Stomach (tissue), 9 donors: ENCODE measurements around the gene ARTN. TPM values are rescaled to one million over a fixed set of nuclear protein-coding genes. Genes with fewer than 3 reads are reported as not detected.

Experiments used
- DNase-seq, 2 donors: peaks; one replicate each; pipeline versions ENCODE4 v3.0.0 to v3.0.0-alpha.2; 2013 to 2019
- H3K27ac ChIP-seq, 5 donors: fragments of 200-600 bp in 4 of 5; sonication (generic) in 4 of 5; one replicate each; pipeline ENCODE4 v1.5.1; 2013 to 2019; ENCODE audit warnings: mild to moderate bottlenecking in 1 of 5, moderate library complexity in 1 of 5
- H3K27me3 ChIP-seq, 3 donors: fragments of 200-600 bp; sonication (generic); one replicate each; pipeline ENCODE4 v1.5.1; 2017 to 2019; ENCODE audit warnings: mixed run types in 1 of 3
- H3K36me3 ChIP-seq, 4 donors: fragments of 200-600 bp; sonication (generic); 1 replicate in 3 of 4; 2 replicates in 1 of 4; pipeline ENCODE4 v1.5.1; 2016 to 2019
- H3K4me1 ChIP-seq, 4 donors: fragments of 200-600 bp; sonication (generic); one replicate each; pipeline ENCODE4 v1.5.1; 2016 to 2019
- H3K4me3 ChIP-seq, 4 donors: fragments of 200-600 bp; sonication (generic) in 3 of 4; one replicate each; pipeline ENCODE4 v1.5.1; 2016 to 2019; ENCODE audit warnings: mild to moderate bottlenecking in 1 of 4
- H3K9me3 ChIP-seq, 4 donors: fragments of 200-600 bp; sonication (generic); one replicate each; pipeline ENCODE4 v1.5.1; 2016 to 2019
- CTCF ChIP-seq, 7 experiments: fragments of 450-650 bp in 4 of 7; fragments of 200-600 bp in 3 of 7; sonication (generic) in 3 of 7; IDR thresholded peaks; one replicate each; pipeline ENCODE4 v1.5.1; 2016 to 2019; ENCODE audit warnings: antibody characterized with exemption in 7 of 7, control low read depth in 2 of 7, mild to moderate bottlenecking in 1 of 7
- EP300 ChIP-seq: sonication (generic); formaldehyde crosslinking; IDR thresholded peaks from one replicate; pipeline ENCODE4 v1.6.1; 2017; ENCODE audit warnings: antibody characterized with exemption
- POLR2A ChIP-seq, 4 donors: fragments of 450-650 bp; IDR thresholded peaks; one replicate each; pipeline ENCODE4 v1.6.1; 2016; ENCODE audit warnings: antibody characterized with exemption in 4 of 4, control low read depth in 2 of 4, mild to moderate bottlenecking in 1 of 4, moderate library complexity in 1 of 4
- POLR2AphosphoS5 ChIP-seq, 3 donors: sonication (generic); formaldehyde crosslinking; IDR thresholded peaks; one replicate each; pipeline ENCODE4 v1.6.1; 2016; ENCODE audit warnings: antibody characterized with exemption in 3 of 3
- WGBS, 5 donors: extraction: QIAGEN DNeasy Blood & Tissue Kit in 3 of 5; methylation state at CpG; one replicate each; pipeline versions ENCODE4 v1.1.5 to v1.1.7; 2013 to 2018; 5-methylcytosine and 5-hydroxymethylcytosine counted together
- intact Hi-C: fragments of 100-400 bp; cut with DNase I; formaldehyde crosslinking; loops from one replicate; pipeline ENCODE4 v1.15.1; 2023; ENCODE audit warnings: low total_unique reads
- polyA plus RNA-seq, 3 donors: library from polyadenylated mRNA; stranded (reverse); fragments of 200-250 nt; gene quantifications; one replicate each; pipeline ENCODE4 v1.2.3, GENCODE V29; 2013
- total RNA-seq, 5 donors: library from RNA; depleted of rRNA; stranded (reverse); fragments of >200 nt; gene quantifications; one replicate each; pipeline versions ENCODE4 v1.1.0 to v1.2.3, GENCODE V29; 2014 to 2016
- donor health status: healthy with polysubstance abuse.
- donor health status: Bipolar disorder and iron deficiency.
- donor health status: healthy.

Gene ARTN
- total and polyA plus RNA-seq, 8 donors: 0.44 to 4.8 (median 2.6) TPM; not detected in 4

- TF ChIP-seq POLR2AphosphoS5 (IDR thresholded peaks at IDR 0.05) (no peak), POLR2A (IDR thresholded peaks at IDR 0.05) (no peak), EP300 (no peak), CTCF (IDR thresholded peaks at IDR 0.05) (no peak)
- peaks cover 0 to 9% (median 4%) of the 10 kb centered on the region in 4 donors for H3K36me3 ChIP-seq
- whole genome bisulfite sequencing, 5 donors: 26 to 33% (median 28%) methylated on average over 8 of the region's 8 CpGs
- H3K4me1 ChIP-seq: peaks cover 29 to 46% (median 40%) of the 10 kb centered on the region in 4 donors
- H3K9me3 ChIP-seq: no peaks in the 10 kb centered on the region
- no peak for DNase-seq
- intact Hi-C loops: loop anchor here (5.0 kb wide), 1 partner anchor 171 kb away; no protein-coding TSS in a partner anchor
- H3K27ac ChIP-seq: peak overlapping the region in 3 of 5 donors; percentile 5 to 76 (median 47)
- H3K4me3 ChIP-seq: peak overlapping the region; percentile 33 to 52 (median 46)
- H3K27me3 ChIP-seq: peaks cover 0 to 26% (median 25%) of the 10 kb centered on the region in 3 donors
These were observed 715 bp upstream of the ARTN start for GRCh38 chr1:43932786-43933385.

- peaks cover 29 to 46% (median 40%) of the 10 kb centered on the region in 4 donors for H3K4me1 ChIP-seq
- DNase-seq: peak; percentile 68 to 89
- peaks cover 0 to 9% (median 4%) of the 10 kb centered on the region in 4 donors for H3K36me3 ChIP-seq
- no peak for TF ChIP-seq POLR2A (IDR thresholded peaks at IDR 0.05)
- peak in 6 of 7 experiments; percentile 19 to 83 (median 76) for TF ChIP-seq CTCF (IDR thresholded peaks at IDR 0.05)
- TF ChIP-seq EP300: no peak
- no peak for TF ChIP-seq POLR2AphosphoS5 (IDR thresholded peaks at IDR 0.05)
- peaks cover 0 to 26% (median 25%) of the 10 kb centered on the region in 3 donors for H3K27me3 ChIP-seq
- WGBS, 5 donors: 28 to 40% (median 36%) methylated on average over 11 to 13 of the region's 13 CpGs
- intact Hi-C loops: loop anchor here (5.0 kb wide), 1 partner anchor 172 kb away; no protein-coding TSS in a partner anchor
- peak overlapping the region in 2 of 5 donors; percentile 19 to 76 for H3K27ac ChIP-seq
- H3K9me3 ChIP-seq: no peaks in the 10 kb centered on the region
- peak overlapping the region; percentile 33 to 52 (median 46) for H3K4me3 ChIP-seq
These were observed 742 bp downstream of the ARTN start for GRCh38 chr1:43934101-43934985.

DNA sequence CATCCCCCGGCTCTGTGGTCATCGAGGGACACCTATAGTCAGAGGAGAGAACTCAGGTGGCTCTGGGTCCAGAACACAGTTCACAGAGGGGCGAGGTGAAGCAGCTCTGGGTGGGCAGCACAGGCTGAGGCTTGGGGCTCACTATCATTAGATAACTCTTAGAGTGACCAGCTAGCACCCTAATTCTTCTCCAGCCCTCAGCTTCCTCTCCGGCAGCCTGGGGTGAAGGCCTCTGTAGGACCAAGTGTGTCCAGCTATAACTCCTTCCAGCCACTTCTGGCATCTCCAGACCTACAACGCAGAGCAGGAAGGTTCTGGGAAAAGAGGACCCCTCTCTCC lies 1.4 kb downstream of the ARTN start:
- Histone ChIP-seq H3K27me3 (peaks cover 0 to 26% (median 25%) of the 10 kb centered on the region in 3 donors), H3K36me3 (peaks cover 0 to 8% (median 4%) of the 10 kb centered on the region in 4 donors), H3K27ac (peak overlapping the region in 2 of 5 donors; percentile 19 to 76), H3K4me1 (peaks cover 29 to 46% (median 40%) of the 10 kb centered on the region in 4 donors), H3K4me3 (no peak overlapping the region), H3K9me3 (no peaks in the 10 kb centered on the region)
- no peak for DNase-seq
- intact Hi-C loops: loop anchor here (5.0 kb wide), 1 partner anchor 173 kb away; no protein-coding TSS in a partner anchor
- no peak for TF ChIP-seq POLR2AphosphoS5 (IDR thresholded peaks at IDR 0.05)
- no peak for TF ChIP-seq EP300
- TF ChIP-seq CTCF (IDR thresholded peaks at IDR 0.05): no peak
- no peak for TF ChIP-seq POLR2A (IDR thresholded peaks at IDR 0.05)
- WGBS, 5 donors: 58 to 73% (median 59%) methylated on average over 2 to 5 of the region's 5 CpGs

DNA sequence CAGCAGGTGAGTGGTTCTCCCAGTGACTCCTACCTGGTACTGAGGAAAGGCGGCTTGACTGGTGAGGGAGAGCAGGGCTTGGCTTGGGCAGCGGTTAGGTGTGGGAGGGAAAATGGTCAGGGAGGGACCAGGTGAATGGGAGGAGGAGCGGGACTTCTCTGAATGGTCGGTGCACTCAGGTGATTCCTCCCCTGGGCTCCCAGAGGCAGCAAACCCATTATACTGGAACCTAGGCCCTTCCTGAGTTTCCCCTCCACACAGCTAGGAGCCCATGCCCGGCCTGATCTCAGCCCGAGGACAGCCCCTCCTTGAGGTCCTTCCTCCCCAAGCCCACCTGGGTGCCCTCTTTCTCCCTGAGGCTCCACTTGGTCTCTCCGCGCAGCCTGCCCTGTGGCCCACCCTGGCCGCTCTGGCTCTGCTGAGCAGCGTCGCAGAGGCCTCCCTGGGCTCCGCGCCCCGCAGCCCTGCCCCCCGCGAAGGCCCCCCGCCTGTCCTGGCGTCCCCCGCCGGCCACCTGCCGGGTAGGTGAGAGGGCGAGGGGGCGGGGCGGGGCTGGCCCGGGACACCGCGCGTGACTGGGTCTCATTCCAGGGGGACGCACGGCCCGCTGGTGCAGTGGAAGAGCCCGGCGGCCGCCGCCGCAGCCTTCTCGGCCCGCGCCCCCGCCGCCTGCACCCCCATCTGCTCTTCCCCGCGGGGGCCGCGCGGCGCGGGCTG lies 2.3 kb downstream of the ARTN start:
- intact Hi-C loops: no loop called here
- Histone ChIP-seq H3K27me3 (peaks cover 0 to 26% (median 25%) of the 10 kb centered on the region in 3 donors), H3K36me3 (no peaks in the 10 kb centered on the region), H3K4me3 (peak overlapping the region; percentile 54 to 60 (median 57)), H3K27ac (peak overlapping the region in 2 of 5 donors; percentile 56 to 76), H3K4me1 (peaks cover 29 to 46% (median 40%) of the 10 kb centered on the region in 4 donors), H3K9me3 (no peaks in the 10 kb centered on the region)
- TF ChIP-seq POLR2A (IDR thresholded peaks at IDR 0.05) (no peak), POLR2AphosphoS5 (IDR thresholded peaks at IDR 0.05) (no peak), EP300 (no peak), CTCF (IDR thresholded peaks at IDR 0.05) (no peak)
- 6 to 18% (median 11%) methylated on average over 16 to 48 of the region's 48 CpGs for WGBS, 5 donors
- DNase-seq: peak; percentile 48 to 77
